NCI-H1930 (cell line): Measurements from ENCODE around the gene EMX2.
"Not testable (repeated sequence)": the region's sequence is repeated elsewhere in the genome, so short reads cannot be mapped to it uniquely, and the experiment has no call there.

ENCODE experiments used
- DNase-seq, 2 experiments: peaks; one replicate each; lab custom pipeline; 2025; lab: John Stamatoyannopoulos, UW

Gene EMX2

DNA sequence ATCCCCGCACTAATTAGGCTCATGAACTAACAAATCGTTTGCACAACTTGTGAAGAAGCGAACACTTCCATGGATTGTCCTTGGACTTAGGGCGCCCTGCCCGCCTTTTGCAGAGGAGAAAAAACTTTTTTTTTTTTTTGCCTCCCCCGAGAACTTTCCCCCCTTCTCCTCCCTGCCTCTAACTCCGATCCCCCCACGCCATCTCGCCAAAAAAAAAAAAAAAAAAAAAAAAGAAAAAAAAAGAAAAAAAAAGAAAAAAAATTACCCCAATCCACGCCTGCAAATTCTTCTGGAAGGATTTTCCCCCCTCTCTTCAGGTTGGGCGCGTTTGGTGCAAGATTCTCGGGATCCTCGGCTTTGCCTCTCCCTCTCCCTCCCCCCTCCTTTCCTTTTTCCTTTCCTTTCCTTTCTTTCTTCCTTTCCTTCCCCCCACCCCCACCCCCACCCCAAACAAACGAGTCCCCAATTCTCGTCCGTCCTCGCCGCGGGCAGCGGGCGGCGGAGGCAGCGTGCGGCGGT is at the start of gene EMX2:
TSS of gene EMX2 (plus strand) at position 41 of the 519 bp plus-strand sequence. CDS start 522 bp downstream, outside the sequence.
- no peak for DNase-seq

DNA sequence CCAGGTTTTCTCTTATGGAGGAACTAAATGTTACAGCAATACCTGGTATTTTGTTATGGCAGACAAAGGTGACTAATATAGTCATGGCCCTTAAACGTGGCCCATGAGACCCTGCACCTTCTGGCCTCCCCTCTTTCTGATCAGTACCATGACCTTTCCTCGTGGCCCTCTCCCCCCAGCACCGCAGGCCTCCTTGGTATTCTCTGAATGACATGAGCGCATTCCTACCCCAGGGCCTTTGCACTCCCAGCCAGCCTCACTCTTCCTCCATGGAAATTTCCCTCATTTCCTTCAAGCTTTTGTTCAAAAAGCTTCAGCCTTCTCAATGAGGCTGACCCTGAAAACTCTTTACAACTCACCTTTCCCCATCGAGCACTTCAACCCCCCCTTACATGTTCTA is 46.5 kb upstream of the EMX2 start:
- no peak for DNase-seq

DNA sequence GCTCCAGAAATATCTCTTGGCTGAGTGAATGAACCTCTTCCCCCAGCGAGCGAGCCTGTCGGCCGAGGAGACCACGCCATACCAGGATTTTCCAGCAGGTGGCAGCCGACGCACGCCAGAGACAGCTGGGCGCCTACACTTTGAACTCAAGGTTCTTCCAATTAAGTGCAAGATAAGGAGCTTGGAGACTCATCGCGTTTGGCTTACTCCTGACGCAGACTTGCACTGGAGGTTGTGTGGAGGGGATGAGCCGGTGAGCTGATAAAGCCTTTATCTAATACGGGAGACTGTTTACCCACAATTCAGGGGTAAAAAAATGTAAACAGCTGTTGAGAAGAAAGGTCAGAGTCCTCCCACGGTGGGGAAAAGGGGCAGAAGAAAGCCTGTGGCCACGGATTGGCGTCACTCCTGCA is 45.9 kb upstream of the EMX2 start:
- DNase-seq: peak; percentile 11 to 52

DNA sequence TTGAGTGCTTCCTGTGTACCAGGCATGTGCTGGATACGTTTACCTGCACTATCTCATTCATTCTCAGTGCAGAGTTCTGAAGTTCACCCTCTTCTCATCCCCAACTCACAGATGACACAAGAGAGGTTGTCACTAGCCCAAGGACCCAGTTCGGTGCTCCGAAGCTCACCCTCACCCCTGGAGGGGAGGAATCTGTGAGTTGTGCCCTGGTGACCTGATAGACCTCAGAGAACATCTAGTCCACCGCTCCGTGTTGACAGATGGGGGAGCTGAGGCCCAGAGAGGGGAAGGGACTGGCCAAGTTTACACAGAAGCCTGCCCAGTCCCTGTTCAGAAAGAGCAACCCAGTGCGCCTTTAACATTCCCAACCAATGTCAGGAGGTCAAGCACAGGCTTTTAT is 44.8 kb upstream of the EMX2 start:
- no peak for DNase-seq

DNA sequence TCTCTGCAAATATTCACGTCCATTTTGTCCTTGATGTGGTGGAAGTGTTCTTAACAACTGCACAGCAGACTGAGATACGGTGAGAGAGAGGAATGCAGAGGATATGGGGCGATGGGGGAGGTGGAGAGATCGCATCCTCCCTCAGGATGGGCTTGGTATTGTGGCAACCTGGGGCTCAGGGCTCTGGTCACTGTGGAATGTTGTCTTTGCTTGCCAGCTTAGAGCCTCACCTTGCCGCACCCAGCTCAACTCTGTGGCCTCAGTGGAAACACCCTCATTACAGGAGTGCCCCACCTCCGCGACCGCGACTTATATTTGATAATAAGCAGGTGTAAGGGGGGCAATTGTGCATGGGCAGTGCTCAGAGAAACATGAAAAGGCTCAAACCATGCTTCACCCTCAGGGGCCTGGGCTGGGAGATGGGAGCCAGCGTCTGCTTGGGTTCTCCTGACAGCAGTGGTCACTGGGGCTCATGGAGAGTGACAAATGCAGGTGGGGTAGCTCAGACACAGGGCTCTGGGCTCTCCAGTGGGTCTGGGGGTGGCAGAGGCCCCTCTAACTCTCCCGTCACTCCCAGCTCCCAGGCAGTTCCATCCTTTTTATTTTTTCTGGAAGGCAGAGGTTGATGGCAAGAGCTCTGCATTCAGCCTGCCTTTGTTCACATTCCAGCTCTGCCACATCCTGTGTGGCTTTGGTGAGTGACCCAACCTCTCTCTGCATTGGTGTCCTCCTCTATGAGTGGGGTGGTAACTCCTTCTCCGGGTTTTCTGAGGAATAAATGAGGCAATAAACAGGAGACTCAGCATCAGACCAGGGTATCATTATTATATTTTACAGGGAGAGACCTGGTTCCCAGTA is 43.1 kb upstream of the EMX2 start:
- DNase-seq: no peak

DNA sequence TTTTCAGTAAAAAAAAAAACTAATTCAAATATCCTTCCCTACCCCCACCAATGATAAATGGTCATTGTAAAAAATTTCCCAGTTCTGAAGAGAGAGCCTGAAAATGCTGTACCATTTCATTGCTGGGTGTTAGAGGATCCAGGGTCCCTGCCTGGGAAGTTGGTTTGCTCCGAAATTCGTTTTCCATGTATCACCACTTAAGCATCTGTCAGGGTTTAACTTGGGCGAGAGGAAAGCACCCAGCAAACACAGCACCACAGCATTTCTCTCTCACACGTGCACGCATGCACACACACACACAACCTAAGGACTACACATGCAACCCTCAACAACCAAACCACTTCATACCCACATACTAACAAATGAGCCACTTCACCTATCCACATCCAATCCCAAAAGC is 42.1 kb upstream of the EMX2 start:
- DNase-seq: no peak

DNA sequence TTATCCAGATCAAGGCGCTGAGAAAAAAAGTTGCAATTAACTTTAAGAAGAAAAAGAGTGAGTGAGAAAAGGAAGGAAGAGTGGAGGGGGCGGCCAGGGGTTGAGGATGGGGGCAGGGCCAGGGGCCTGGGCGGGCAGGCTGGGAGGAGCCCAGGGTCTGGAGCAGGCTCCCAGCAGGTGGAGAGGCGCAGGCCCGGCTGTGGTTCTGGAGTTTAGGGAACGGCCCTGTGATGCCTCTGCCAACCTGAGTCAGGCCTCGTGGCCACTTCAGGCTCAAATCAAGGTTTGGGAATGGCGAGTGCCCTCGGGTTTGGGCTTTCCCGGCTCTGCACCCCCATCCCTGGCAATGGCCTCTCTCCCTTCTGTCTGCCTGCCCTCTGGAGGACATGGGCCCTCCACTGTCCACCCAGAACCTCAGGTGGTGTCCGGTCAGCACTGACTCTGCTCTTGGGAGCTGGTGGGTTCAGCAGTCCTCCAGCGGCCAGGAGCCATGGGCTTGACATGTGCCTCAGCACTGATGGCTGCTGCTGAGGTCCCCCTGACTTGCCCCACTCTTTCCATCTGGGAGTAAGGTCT is 41.0 kb upstream of the EMX2 start:
- no peak for DNase-seq

DNA sequence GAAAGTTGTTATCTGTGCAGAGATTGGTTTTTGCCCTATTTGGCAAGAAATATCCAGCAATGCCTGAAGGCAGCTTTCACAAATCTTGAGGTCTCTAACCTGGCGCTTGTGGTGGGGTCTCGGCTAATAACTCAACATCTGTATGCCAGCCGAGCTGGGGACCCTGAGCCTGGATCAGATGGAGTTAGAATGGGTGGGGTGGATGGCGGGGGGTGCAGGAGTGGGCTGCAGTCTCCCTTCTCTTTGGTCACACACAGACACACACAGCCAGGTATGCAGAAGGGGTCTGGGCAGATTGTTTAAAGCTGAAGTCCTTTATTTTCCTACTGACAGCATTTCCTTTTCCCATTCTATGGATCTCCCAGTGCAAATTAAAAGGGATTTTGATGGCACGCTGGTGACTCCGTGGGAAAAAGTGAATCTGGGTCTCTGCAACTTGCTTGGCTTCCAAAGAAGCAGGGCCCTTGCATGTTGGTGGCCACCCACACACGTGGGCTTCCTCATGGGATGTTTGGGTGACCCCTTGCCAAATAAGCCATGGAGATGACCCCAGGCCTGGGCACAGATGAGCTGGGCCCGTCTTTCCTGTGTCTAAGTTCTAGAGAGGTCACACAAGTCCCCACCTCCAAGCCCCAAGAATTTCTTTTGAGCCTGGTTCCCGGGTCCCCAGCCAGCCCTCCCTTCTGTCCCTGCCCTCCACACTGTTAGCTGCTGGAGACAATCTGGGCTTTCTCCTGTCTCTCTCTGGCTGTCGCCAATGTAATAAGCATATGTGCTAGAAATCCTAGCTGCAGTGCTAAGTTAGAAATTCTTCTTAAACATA is 39.9 kb upstream of the EMX2 start:
- no peak for DNase-seq

DNA sequence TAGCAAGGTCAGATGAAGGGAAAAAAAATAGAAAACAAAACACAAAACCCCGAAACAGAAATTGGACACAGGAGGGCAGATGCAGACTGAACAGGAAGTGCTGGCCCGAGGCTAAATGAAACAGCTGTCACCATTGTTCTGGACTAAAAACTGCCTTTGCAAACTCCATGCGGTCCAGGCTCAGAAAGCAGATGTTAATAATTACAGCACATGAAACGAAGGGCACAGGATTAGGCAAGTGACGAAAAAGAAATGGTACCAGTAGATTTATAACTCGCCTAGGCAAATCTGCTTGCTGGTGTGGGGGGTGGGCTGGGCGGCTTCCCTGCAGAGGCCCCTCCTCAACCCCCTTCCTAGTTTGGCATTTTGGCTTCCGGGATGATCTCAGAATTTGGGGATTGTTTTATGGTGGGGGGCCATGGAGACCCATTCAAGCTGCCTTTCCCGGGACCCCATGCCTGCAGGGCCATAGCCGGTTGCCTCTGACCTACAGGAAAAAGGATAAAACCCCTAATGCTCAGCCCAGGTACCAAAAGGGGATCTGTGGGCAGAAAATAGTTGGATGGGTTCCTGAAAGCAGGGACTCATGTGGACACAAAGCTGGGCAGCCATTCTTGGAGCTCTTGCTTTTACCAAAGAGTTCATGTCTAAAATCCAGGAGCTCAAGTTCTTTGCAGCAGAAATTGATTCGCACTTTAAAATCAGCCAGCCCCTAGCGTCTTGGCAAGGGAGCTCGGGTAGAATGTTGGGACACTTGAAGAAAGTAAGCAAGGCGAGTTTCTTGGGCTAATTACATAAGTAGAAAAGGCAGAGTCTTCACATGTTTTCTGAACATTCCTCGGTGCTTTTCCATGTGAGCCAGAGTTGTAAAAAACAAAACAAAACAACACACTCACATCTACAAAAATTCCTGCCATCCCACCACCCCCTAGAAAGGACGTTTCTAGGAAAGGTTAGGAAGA is 39.0 kb upstream of the EMX2 start:
- no peak for DNase-seq

DNA sequence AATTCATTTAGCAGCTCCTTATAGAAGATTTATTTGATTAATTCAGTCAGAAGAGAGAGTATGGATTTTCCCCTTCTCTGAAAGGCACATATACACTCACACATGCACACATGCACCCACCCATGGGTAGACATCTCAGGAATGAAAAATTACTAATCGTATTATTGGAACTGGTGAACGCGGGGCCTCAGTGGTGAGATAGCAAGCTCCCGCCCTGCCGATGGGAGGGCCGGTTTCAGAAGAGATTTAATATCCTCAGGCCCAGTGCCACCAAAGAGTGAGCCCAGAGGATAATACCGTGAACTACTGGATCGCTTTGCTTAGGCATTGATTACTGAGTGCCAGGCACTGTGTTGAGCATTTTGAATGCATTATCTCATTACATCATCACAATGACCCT is 38.0 kb upstream of the EMX2 start:
- DNase-seq: no peak

DNA sequence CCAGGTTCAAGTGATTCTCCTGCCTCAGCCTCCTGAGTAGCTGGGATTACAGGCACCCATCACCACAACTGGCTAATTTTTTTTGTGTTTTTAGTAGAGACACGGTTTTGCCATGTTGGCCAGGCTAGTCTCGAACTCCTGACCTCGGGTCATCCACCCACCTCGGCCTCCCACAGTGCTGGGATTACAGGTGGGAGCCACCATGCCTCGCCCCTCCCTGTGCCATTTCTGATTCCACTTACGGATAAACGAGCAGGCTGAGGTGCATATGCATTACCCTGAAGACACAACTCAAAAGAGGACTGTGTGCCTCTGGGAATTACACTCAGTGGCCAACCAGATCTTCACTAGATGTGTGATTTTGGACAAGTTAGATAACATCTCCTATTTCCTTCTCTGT is 35.5 kb upstream of the EMX2 start:
- not testable (repeated sequence) for DNase-seq

DNA sequence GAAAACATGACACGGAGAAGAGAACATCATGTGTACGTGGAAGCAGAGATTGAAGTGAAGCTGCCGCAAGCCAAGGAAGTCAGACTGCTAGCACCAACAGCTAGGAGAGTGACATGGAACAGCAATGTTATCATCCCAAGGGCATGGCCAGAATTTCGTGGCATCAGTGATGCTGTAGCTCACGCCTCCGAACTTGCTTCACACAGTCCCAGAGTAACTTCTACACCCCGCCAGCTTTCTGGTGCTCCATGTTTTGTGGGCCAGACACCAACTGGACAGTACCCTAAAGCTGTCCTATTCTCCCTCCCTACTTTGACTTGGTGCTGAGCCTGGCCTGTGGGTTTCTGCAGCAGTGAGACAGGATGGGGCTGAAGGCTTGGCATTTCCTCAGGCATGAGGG is 33.0 kb upstream of the EMX2 start:
- no peak for DNase-seq

DNA sequence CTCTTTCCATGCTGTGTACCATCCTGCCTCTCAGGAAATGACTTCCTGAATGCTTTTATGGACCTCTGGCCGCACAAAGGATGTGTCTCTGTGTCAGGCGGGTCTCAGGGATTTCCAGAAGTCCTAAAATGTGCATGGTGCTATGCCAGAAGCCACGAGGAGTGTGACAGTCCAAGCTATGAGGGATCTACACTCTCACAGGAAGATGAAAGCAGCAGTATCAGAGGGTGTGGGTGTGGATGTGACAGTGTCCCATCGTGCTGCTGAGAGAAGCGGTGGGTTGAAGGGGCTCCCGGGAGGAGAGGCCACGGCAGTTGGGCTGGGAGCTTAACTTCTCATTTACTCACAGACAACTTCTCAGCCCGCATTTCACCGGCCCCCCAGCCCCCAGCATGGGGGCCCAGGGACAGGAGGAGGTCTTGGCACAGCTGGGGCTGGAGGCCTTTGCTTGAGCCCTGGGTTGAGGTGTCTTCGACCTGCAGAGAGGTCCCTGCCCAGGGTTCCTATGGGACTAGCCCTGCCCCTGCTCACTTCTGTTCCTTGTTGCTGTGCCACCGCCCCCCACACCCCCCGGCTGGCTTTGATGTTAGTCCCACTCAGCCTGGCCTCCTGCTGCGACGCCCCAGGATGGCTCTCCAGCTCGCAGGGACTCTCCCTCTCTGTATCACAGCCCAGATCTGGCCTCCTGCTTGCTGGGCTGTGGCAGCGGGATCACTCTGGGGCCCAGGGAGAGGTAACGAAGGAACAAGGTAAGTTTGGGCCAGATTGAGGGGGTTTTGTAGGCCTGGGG is 30.8 kb upstream of the EMX2 start:
- DNase-seq: no peak

DNA sequence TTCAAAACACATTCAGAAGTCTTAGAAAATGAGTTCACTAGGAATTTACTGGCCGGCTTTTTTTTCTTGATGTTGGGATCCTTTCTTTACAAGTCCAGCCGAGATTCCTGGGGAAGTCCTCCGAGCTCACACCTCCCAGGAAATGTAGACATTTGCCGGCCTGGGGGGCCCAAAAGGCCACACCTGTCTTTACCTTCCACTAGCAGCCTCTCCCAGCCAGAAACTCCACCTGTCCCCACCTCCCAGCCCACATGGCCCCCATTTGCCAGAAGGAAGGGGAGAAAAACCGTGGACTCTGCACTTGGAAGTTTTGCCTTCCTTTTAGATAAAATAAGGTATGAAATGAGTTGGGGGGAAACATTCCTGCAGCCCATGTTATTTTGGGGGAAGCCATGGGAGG is 27.6 kb upstream of the EMX2 start:
- no peak for DNase-seq

DNA sequence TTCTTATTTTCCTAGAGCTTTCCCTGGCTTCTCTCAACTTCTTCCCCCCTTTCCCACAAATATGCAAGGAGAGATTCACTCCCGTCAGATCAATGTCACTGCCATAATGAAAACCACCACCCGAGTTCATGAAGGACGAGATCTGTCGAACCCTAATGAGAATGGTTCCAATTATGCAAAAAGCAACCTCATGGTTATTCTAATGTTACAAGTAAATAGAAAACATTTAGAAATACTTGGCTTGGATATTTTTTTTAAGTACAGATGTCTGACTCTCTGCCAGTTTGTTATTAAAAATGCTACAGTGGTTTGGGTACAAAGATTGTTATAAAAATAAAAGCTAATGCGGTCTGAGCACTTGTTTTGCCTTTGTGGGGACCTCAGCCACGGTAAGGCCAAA is 25.9 kb upstream of the EMX2 start:
- DNase-seq: no peak

DNA sequence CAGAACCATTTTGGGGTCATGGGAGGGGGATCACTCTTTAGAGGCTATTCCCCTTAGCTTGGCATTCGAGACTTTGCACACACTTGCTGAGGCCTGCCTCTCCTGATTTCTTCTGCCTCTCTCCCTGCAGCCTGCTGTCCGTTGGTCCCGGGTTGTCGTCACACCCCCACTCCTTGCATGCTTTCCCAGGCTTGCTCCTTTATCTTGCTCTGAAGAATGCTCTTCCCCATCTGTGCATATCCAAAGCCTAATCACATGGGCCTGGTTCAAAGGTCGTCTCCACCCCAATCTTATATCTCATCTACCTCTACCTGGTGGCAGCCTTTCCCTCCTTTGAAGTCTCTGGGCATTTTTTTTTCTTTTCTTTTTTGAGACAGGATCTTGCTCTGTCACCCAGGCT is 24.3 kb upstream of the EMX2 start:
- DNase-seq: no peak

DNA sequence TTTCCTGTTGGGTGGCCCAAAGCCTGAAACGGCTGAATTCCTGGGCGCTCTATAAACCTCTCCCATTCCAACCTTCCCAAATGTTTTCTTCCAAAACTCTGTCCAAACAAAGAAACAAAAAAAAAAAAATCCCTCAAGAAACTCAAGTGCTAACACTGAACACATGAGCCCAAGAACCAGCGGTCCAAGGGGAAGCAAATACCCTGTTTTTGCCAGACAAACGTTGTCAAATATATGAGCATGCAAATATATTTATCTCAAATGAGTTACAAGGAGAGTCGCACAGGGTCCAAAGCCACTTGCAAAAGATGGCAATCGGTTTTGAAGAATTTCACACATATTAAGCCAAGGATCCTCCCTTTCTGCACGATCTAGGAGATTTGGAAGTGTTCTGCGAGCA is 23.3 kb upstream of the EMX2 start:
- DNase-seq: no peak

DNA sequence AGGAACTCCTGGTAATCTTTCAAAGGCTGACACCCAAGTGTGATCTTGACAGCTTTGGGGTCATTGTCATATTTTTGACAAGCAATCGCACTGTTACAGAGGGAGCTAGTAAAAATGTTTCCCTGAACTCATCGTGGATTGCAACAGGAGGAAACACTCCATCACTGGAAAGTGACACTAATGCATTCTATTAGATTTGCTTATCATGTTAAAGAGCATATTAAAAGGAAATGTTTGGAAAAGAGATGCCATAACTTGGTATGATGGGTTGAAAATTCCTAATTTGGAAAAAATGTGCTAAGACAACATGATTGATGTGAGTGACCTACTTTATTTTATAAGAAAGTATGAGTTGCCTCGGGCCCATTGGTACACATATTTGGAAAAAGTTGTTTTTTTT is 22.7 kb upstream of the EMX2 start:
- DNase-seq: no peak

DNA sequence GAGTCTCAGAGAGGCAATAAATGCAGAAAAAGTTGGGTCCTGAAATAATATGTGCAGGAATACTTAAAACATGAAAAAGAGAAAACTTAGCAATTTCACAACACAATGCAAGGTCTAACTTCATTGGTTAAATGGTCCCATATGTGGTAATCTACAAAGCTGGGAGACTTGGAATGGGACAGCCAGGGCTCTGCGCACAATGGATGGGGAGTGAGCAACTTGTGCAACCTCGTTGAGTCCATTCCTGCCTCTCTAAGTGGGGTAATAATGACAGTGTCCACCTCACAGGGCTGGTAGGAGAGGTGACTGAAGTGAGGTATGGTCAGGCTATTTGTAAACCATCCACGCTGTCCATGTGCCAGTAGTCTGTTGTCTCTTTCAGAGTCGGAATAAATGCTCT is 11.8 kb upstream of the EMX2 start:
- DNase-seq: no peak

DNA sequence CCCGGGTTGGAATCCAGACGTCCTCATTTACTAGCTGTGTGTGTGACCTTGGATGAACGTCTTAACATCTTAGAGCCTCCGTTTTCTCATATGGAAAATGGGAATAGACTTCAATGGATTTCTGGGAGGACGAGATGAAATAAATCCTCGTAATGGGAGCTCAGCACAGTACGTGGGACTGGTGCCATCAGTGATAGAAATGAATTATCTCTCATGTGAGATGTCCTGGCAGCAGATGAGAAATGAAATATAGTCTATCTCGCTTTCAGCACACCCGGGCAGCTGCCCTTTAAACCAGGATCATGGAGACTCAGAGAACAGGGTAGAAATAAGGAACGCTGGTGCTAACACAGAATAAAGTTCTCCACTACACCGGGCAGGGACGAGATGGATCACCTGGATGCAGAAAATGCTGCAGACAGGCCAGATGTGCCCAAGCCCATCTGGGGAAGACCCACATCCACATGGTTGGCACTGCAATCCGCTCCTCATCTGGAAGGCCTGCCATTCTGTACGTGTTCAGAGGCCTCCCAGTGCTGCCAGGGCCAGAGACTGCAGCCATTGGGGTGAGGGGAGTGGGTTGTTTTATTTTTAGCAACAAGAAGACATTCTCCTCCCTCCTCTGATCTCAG is 11.1 kb upstream of the EMX2 start:
- no peak for DNase-seq
